ENCODE data around the gene ADAM10. TPM values are rescaled to one million over a fixed set of nuclear protein-coding genes. Genes with fewer than 3 reads are reported as not detected.

The ADAM10 gene
- polyA plus RNA-seq, 1 donor (not counting 4 experiments of a cell fraction or from before 2014, with no cell fraction given) = 198 TPM

GRCh38 chr15:58755956-58756355, 6.4 kb upstream of the ADAM10 start:
- Histone ChIP-seq H4K20me1 (ENCODE audit: control insufficient read depth, extremely low read depth, insufficient read depth, low read length) (no peaks in the 10 kb centered on the region), H3K9ac (ENCODE audit: control insufficient read depth, extremely low read depth, insufficient read depth, low read length) (no peak overlapping the region), H3K79me2 (ENCODE audit: control insufficient read depth, insufficient read depth, low read length) (no peaks in the 10 kb centered on the region), H3K9me1 (ENCODE audit: control insufficient read depth, extremely low read depth, insufficient read depth, low read length) (no peaks in the 10 kb centered on the region), H3K27me3 (ENCODE audit: control insufficient read depth, extremely low read depth, insufficient read depth, low read length) (no peaks in the 10 kb centered on the region), H3K4me2 (ENCODE audit: control insufficient read depth, extremely low read depth, insufficient read depth, low read depth, low read length) (no peak overlapping the region), H3K27ac (ENCODE audit: control insufficient read depth, insufficient read depth, low read length) (no peak overlapping the region), H3K4me1 (ENCODE audit: control insufficient read depth, extremely low read depth, insufficient read depth, low read length) (no peaks in the 10 kb centered on the region), H2AFZ (ENCODE audit: control insufficient read depth, low read length) (no peak overlapping the region), H3K9me3 (ENCODE audit: control insufficient read depth, low read depth, low read length) (no peaks in the 10 kb centered on the region), H3K4me3 (ENCODE audit: control insufficient read depth in 2 of 3, extremely low read depth in 1 of 3, insufficient read depth in 2 of 3, low read depth in 1 of 3, low read length in 3 of 3) (no peak overlapping the region), H3K36me3 (ENCODE audit: control insufficient read depth in 2 of 2, extremely low read depth in 1 of 2, insufficient read depth in 2 of 2, low read length in 2 of 2) (no peaks in the 10 kb centered on the region)
- DNase-seq (ENCODE audit: low read depth, low spot score) = no peak
- no peak for TF ChIP-seq CTCF (optimal IDR thresholded peaks at IDR 0.05 in 1 of 3, IDR thresholded peaks at IDR 0.05 in 1 of 3, conservative IDR thresholded peaks at IDR 0.05 in 1 of 3; ENCODE audit: extremely low read depth in 1 of 3, insufficient read depth in 2 of 3, low read length in 3 of 3)
- no peak for TF ChIP-seq EZH2 (IDR thresholded peaks at IDR 0.05; ENCODE audit: low read length)
- dilution Hi-C loops (cut with MboI; ENCODE audit: extremely low pct_ligation_motif_present, low sequenced_read_pairs) = no loop called here
- FAIRE-seq = no peak

- no peak overlapping the region for H2AFZ ChIP-seq (ENCODE audit: control insufficient read depth, low read length)
- DNase-seq (ENCODE audit: low read depth, low spot score) = no peak
- H3K9ac ChIP-seq (ENCODE audit: control insufficient read depth, extremely low read depth, insufficient read depth, low read length) = no peak overlapping the region
- H4K20me1 ChIP-seq (ENCODE audit: control insufficient read depth, extremely low read depth, insufficient read depth, low read length) = no peaks in the 10 kb centered on the region
- H3K9me3 ChIP-seq (ENCODE audit: control insufficient read depth, low read depth, low read length) = no peaks in the 10 kb centered on the region
- peaks cover 3% of the 10 kb centered on the region for H3K4me1 ChIP-seq (ENCODE audit: control insufficient read depth, extremely low read depth, insufficient read depth, low read length)
- FAIRE-seq = no peak
- H3K27me3 ChIP-seq (ENCODE audit: control insufficient read depth, extremely low read depth, insufficient read depth, low read length) = no peaks in the 10 kb centered on the region
- H3K27ac ChIP-seq (ENCODE audit: control insufficient read depth, insufficient read depth, low read length) = no peak overlapping the region
- H3K4me3 ChIP-seq (ENCODE audit: control insufficient read depth in 2 of 3, extremely low read depth in 1 of 3, insufficient read depth in 2 of 3, low read depth in 1 of 3, low read length in 3 of 3) = no peak overlapping the region
- no peak for TF ChIP-seq CTCF (optimal IDR thresholded peaks at IDR 0.05 in 1 of 3, IDR thresholded peaks at IDR 0.05 in 1 of 3, conservative IDR thresholded peaks at IDR 0.05 in 1 of 3; ENCODE audit: extremely low read depth in 1 of 3, insufficient read depth in 2 of 3, low read length in 3 of 3)
- TF ChIP-seq EZH2 (IDR thresholded peaks at IDR 0.05; ENCODE audit: low read length) = no peak
- H3K9me1 ChIP-seq (ENCODE audit: control insufficient read depth, extremely low read depth, insufficient read depth, low read length) = no peaks in the 10 kb centered on the region
- no peaks in the 10 kb centered on the region for H3K79me2 ChIP-seq (ENCODE audit: control insufficient read depth, insufficient read depth, low read length)
- no peaks in the 10 kb centered on the region for H3K36me3 ChIP-seq (ENCODE audit: control insufficient read depth in 2 of 2, extremely low read depth in 1 of 2, insufficient read depth in 2 of 2, low read length in 2 of 2)
- dilution Hi-C loops (cut with MboI; ENCODE audit: extremely low pct_ligation_motif_present, low sequenced_read_pairs) = no loop called here
- H3K4me2 ChIP-seq (ENCODE audit: control insufficient read depth, extremely low read depth, insufficient read depth, low read depth, low read length) = no peak overlapping the region
Measured at GRCh38 chr15:58755350-58755749, 5.8 kb upstream of the ADAM10 start.
